ENCODE measurements around the gene TMEM201. TPM values are rescaled to one million over a fixed set of nuclear protein-coding genes. Genes with fewer than 3 reads are reported as not detected.
"Not testable (repeated sequence)": the region's sequence is repeated elsewhere in the genome, so short reads cannot be mapped to it uniquely, and the experiment has no call there.

Gene TMEM201
- polyA plus RNA-seq, 1 of the 3 experiments (the other 2 are of a cell fraction) = 8.2 TPM

GRCh38 chr1:9558946-9559545 lies 29.7 kb upstream of the TMEM201 start:
- Histone ChIP-seq H2AFZ (ENCODE audit: low read depth) (no peak overlapping the region), H3K4me3 (ENCODE audit: low read depth in 2 of 2, low read length in 1 of 2) (no peak overlapping the region), H3K4me2 (no peak overlapping the region), H3K9me3 (no peaks in the 10 kb centered on the region), H3K79me2 (ENCODE audit: insufficient read depth) (peaks cover 8% of the 10 kb centered on the region; the same call in 1 of the 2 replicates), H4K20me1 (ENCODE audit: insufficient read depth) (0 out of 2 replicates have a peak, but pooled peaks cover 5% of the 10 kb centered on the region), H3K9me2 (no peaks in the 10 kb centered on the region), H3K27me3 (ENCODE audit: insufficient read depth) (no peaks in the 10 kb centered on the region), H3F3A (replicated peaks; ENCODE audit: insufficient read depth) (peaks cover 14% of the 10 kb centered on the region), H3K9ac (no peak overlapping the region), H3K27ac (ENCODE audit: low read depth in 2 of 2, low read length in 1 of 2) (no peak overlapping the region), H3K4me1 (ENCODE audit: control insufficient read depth in 1 of 2, insufficient read depth in 2 of 2, low read depth in 1 of 2, low read length in 1 of 2) (peaks cover 0 to 12% of the 10 kb centered on the region in 2 experiments; a peak in 2 of 4 replicates), H3K36me3 (replicated peaks in 1 of 2; ENCODE audit: control insufficient read depth in 1 of 2, insufficient read depth in 2 of 2, low read length in 1 of 2) (peaks cover 6 to 16% of the 10 kb centered on the region in 2 experiments)
- no peak for DNase-seq
- WGBS (ENCODE audit: low lambda C conversion rate) = 89% methylated on average over 11 of the region's 11 CpGs
- CTCF ChIA-PET = interaction anchor here (0.5 to 1.6 kb wide), 4 partner anchors 9 to 1347 kb away, joined by 3 to 6 read pairs (median 6); no protein-coding TSS in a partner anchor
- no peak for TF ChIP-seq SMC3 (IDR thresholded peaks at IDR 0.05; ENCODE audit: low read depth, low read length)
- no peak for TF ChIP-seq CHD2 (IDR thresholded peaks at IDR 0.05; ENCODE audit: low read length, partially characterized antibody)
- no peak for TF ChIP-seq ELF1 (IDR thresholded peaks at IDR 0.05)
- no peak for TF ChIP-seq FOXJ3 (CRISPR knock-in tag; IDR thresholded peaks at IDR 0.05)
- no peak for TF ChIP-seq FOXM1 (IDR thresholded peaks at IDR 0.05; ENCODE audit: low read depth)
- POLR2A ChIA-PET = no interaction called here

- Histone ChIP-seq H4K20me1 (ENCODE audit: insufficient read depth) (0 out of 2 replicates have a peak, but pooled peaks cover 5% of the 10 kb centered on the region), H3F3A (replicated peaks; ENCODE audit: insufficient read depth) (peaks cover 14% of the 10 kb centered on the region), H3K27me3 (ENCODE audit: insufficient read depth) (no peaks in the 10 kb centered on the region), H2AFZ (ENCODE audit: low read depth) (no peak overlapping the region), H3K36me3 (replicated peaks in 1 of 2; ENCODE audit: control insufficient read depth in 1 of 2, insufficient read depth in 2 of 2, low read length in 1 of 2) (peaks cover 5 to 19% of the 10 kb centered on the region in 2 experiments), H3K4me2 (no peak overlapping the region), H3K9me2 (no peaks in the 10 kb centered on the region), H3K4me3 (ENCODE audit: low read depth in 2 of 2, low read length in 1 of 2) (no peak overlapping the region), H3K79me2 (ENCODE audit: insufficient read depth) (peaks cover 8% of the 10 kb centered on the region; the same call in 1 of the 2 replicates), H3K9ac (no peak overlapping the region), H3K4me1 (ENCODE audit: control insufficient read depth in 1 of 2, insufficient read depth in 2 of 2, low read depth in 1 of 2, low read length in 1 of 2) (peaks cover 0 to 11% of the 10 kb centered on the region in 2 experiments; a peak in 2 of 4 replicates), H3K9me3 (no peaks in the 10 kb centered on the region), H3K27ac (ENCODE audit: low read depth in 2 of 2, low read length in 1 of 2) (no peak overlapping the region)
- DNase-seq = no peak
- 89% methylated on average over 5 of the region's 5 CpGs for WGBS (ENCODE audit: low lambda C conversion rate)
- ChIA-PET POLR2A (no interaction called here), CTCF (interaction anchor here (1.3 to 1.4 kb wide), 2 partner anchors 9 to 14 kb away, joined by 6 read pairs; no protein-coding TSS in a partner anchor)
- no peak for TF ChIP-seq SIN3A (IDR thresholded peaks at IDR 0.05; ENCODE audit: borderline replicate concordance, low read depth, low read length)
- TF ChIP-seq RFX5 (IDR thresholded peaks at IDR 0.05; ENCODE audit: low read length) = no peak
- no peak for TF ChIP-seq MXI1 (IDR thresholded peaks at IDR 0.05; ENCODE audit: low read depth, low read length)
- no peak for TF ChIP-seq FOSL2 (IDR thresholded peaks at IDR 0.05; ENCODE audit: borderline replicate concordance, low read depth)
- no peak for TF ChIP-seq MEF2A (IDR thresholded peaks at IDR 0.05; ENCODE audit: borderline replicate concordance, low read depth)
- no peak for TF ChIP-seq USF1 (IDR thresholded peaks at IDR 0.05; ENCODE audit: borderline replicate concordance, low read depth)
These were observed 29.0 kb upstream of the TMEM201 start for GRCh38 chr1:9559673-9560072.

- Histone ChIP-seq H3F3A (replicated peaks; ENCODE audit: insufficient read depth) (peaks cover 14% of the 10 kb centered on the region), H3K27ac (ENCODE audit: low read depth in 2 of 2, low read length in 1 of 2) (peak overlapping the region in 1 of 2 experiments; percentile 86; a peak in 1 of 4 replicates), H3K36me3 (replicated peaks in 1 of 2; ENCODE audit: control insufficient read depth in 1 of 2, insufficient read depth in 2 of 2, low read length in 1 of 2) (peaks cover 4 to 19% of the 10 kb centered on the region in 2 experiments)
- H3K4me1 ChIP-seq (ENCODE audit: control insufficient read depth in 1 of 2, insufficient read depth in 2 of 2, low read depth in 1 of 2, low read length in 1 of 2); H4K20me1 ChIP-seq (ENCODE audit: insufficient read depth); H3K9me3 ChIP-seq; H2AFZ ChIP-seq (ENCODE audit: low read depth); H3K9ac ChIP-seq; H3K4me3 ChIP-seq (ENCODE audit: low read depth in 2 of 2, low read length in 1 of 2); H3K9me2 ChIP-seq; H3K4me2 ChIP-seq; DNase-seq; H3K79me2 ChIP-seq (ENCODE audit: insufficient read depth); H3K27me3 ChIP-seq (ENCODE audit: insufficient read depth); POLR2A ChIA-PET: not testable (repeated sequence)
- WGBS (ENCODE audit: low lambda C conversion rate) = 92% methylated on average over 17 of the region's 17 CpGs
- CTCF ChIA-PET = interaction anchor here (1.3 to 1.4 kb wide), 2 partner anchors 10 to 13 kb away, joined by 6 read pairs; no protein-coding TSS in a partner anchor
These were observed 28.6 kb upstream of the TMEM201 start for GRCh38 chr1:9560090-9560489.

Data from SK-N-SH (cell line).